ENCODE results near the gene MKNK2. TPM values are rescaled to one million over a fixed set of nuclear protein-coding genes. Genes with fewer than 3 reads are reported as not detected.

The MKNK2 gene
- total RNA-seq, 4 donors from 2014 or later: 113 to 267 (median 193) TPM

- no peak for DNase-seq (ENCODE audit: extremely low spot score)
- no peaks in the 10 kb centered on the region for H3K27me3 ChIP-seq
- TF ChIP-seq POLR2AphosphoS5 (IDR thresholded peaks at IDR 0.05): peak; percentile 81 to 90
- no peak for TF ChIP-seq EP300 (IDR thresholded peaks at IDR 0.05)
- 82% methylated on average over 17 of the region's 24 CpGs for WGBS
- H3K36me3 ChIP-seq: peaks cover 0 to 5% (median 1%) of the 10 kb centered on the region in 4 donors
- no peak overlapping the region for H3K4me3 ChIP-seq
- peak overlapping the region; percentile 48 to 100 (median 100) for H3K27ac ChIP-seq (replicated peaks in 1 of 4)
- no peaks in the 10 kb centered on the region for H3K9me3 ChIP-seq
- peaks cover 53 to 88% (median 81%) of the 10 kb centered on the region in 4 donors for H3K4me1 ChIP-seq
- intact Hi-C loops (cut with DNase I): no loop called here
Observed at GRCh38 chr19:2053601-2054389, 2.8 kb upstream of the MKNK2 start.

GRCh38 chr19:2051773-2052704 lies 995 bp upstream of the MKNK2 start:
- peaks cover 65 to 88% (median 83%) of the 10 kb centered on the region in 4 donors for H3K4me1 ChIP-seq
- H3K27ac ChIP-seq (replicated peaks in 1 of 4): peak overlapping the region; percentile 99 to 100 (median 100)
- H3K36me3 ChIP-seq: peaks cover 0 to 22% (median 10%) of the 10 kb centered on the region in 4 donors
- TF ChIP-seq CTCF (IDR thresholded peaks at IDR 0.05) (no peak), EP300 (IDR thresholded peaks at IDR 0.05) (no peak), POLR2A (IDR thresholded peaks at IDR 0.05; ENCODE audit: low read depth) (no peak), POLR2AphosphoS5 (IDR thresholded peaks at IDR 0.05) (no peak)
- H3K4me3 ChIP-seq: peak overlapping the region; percentile 87 to 100 (median 97)
- 65% methylated on average over 16 of the region's 18 CpGs for WGBS
- DNase-seq (ENCODE audit: extremely low spot score): no peak
- H3K27me3 ChIP-seq: no peaks in the 10 kb centered on the region
- no peaks in the 10 kb centered on the region for H3K9me3 ChIP-seq
- intact Hi-C loops (cut with DNase I): no loop called here

GRCh38 chr19:2050349-2050990 lies 574 bp downstream of the MKNK2 start:
- Histone ChIP-seq H3K27ac (replicated peaks in 1 of 4) (peak overlapping the region; percentile 99 to 100 (median 100)), H3K9me3 (no peaks in the 10 kb centered on the region), H3K27me3 (no peaks in the 10 kb centered on the region), H3K4me1 (peaks cover 68 to 88% (median 83%) of the 10 kb centered on the region in 4 donors), H3K4me3 (peak overlapping the region; percentile 87 to 100 (median 97)), H3K36me3 (peaks cover 9 to 37% (median 25%) of the 10 kb centered on the region in 4 donors)
- WGBS: 0% methylated on average over 3 of the region's 49 CpGs
- intact Hi-C loops (cut with DNase I): no loop called here
- TF ChIP-seq CTCF (IDR thresholded peaks at IDR 0.05) (no peak), POLR2A (IDR thresholded peaks at IDR 0.05; ENCODE audit: low read depth) (no peak), EP300 (IDR thresholded peaks at IDR 0.05) (no peak), POLR2AphosphoS5 (IDR thresholded peaks at IDR 0.05) (no peak)
- DNase-seq (ENCODE audit: extremely low spot score): no peak

GRCh38 chr19:2049741-2050348 lies 1.2 kb downstream of the MKNK2 start:
- DNase-seq (ENCODE audit: extremely low spot score): no peak
- Histone ChIP-seq H3K4me1 (peaks cover 71 to 88% (median 83%) of the 10 kb centered on the region in 4 donors), H3K4me3 (peak overlapping the region; percentile 87 to 100 (median 97)), H3K36me3 (peaks cover 14 to 44% (median 32%) of the 10 kb centered on the region in 4 donors), H3K27ac (replicated peaks in 1 of 4) (peak overlapping the region; percentile 99 to 100 (median 100)), H3K27me3 (no peaks in the 10 kb centered on the region), H3K9me3 (no peaks in the 10 kb centered on the region)
- 0% methylated on average over 15 of the region's 16 CpGs for WGBS
- TF ChIP-seq POLR2AphosphoS5 (IDR thresholded peaks at IDR 0.05) (peak; percentile 84 to 93), EP300 (IDR thresholded peaks at IDR 0.05) (no peak), POLR2A (IDR thresholded peaks at IDR 0.05; ENCODE audit: low read depth) (peak; percentile 72), CTCF (IDR thresholded peaks at IDR 0.05) (no peak)
- intact Hi-C loops (cut with DNase I): no loop called here
